HCT116 (cell line): ENCODE results near the gene PCP4. TPM values are rescaled to one million over a fixed set of nuclear protein-coding genes. Genes with fewer than 3 reads are reported as not detected.

Source experiments
- ATAC-seq: fragments of 200-7000 bp; cut with Tn5 transposase; 2 replicates; pipeline ENCODE4 v1.9.1; 2020; ENCODE audit warnings: mild to moderate bottlenecking, moderate library complexity
- BruUV-seq: library from RNA; stranded (reverse); fragments of 400-500 nt; replicated peaks from 2 replicates; lab custom pipeline; 2021; lab: Mats Ljungman, UMichigan
- CTCF ChIA-PET: fragments of 300-600 bp; sonication (Branson Sonifier 250); formaldehyde crosslinking; loops from one replicate; lab custom pipeline; 2021; ENCODE audit warnings: antibody characterized with exemption; lab: Charles Lee
- POLR2A ChIA-PET: fragments of 300-600, 350-600 bp; sonication (Branson Sonifier 250); formaldehyde crosslinking; loops from one replicate; lab custom pipeline; 2021; ENCODE audit warnings: antibody characterized with exemption; lab: Charles Lee
- RAD21 ChIA-PET, 2 experiments: fragments of 300-600 bp; sonication (Branson Sonifier 250); formaldehyde crosslinking; loops; one replicate each; lab custom pipeline; 2023; ENCODE audit warnings: low total read pairs in 2 of 2; ENCODE audit not compliant: uncharacterized antibody in 2 of 2, unreplicated experiment in 2 of 2, low non-redundant PET in 1 of 2; lab: Charles Lee
- DNase-seq: peaks from one replicate; pipeline ENCODE4 v3.0.0-alpha.2; 2010; ENCODE audit warnings: low read depth, low spot score
- H2AFZ ChIP-seq: fragments of 200-600 bp; shearing (Covaris generic), sonication (generic); 2 replicates; pipeline ENCODE4 v1.6.1; 2017; ENCODE audit warnings: low read depth, mixed run types, mixed read lengths, antibody characterized with exemption, low read length; ENCODE audit not compliant: poor library complexity, severe bottlenecking
- H3K27ac ChIP-seq: 2 replicates; pipeline ENCODE4 v1.5.1; 2012; ENCODE audit warnings: low read depth, low read length
- H3K27me3 ChIP-seq: fragments of 200-600 bp; sonication (generic); 2 replicates; pipeline ENCODE4 v1.6.1; 2016; ENCODE audit warnings: mixed run types, low read length, mixed read lengths; ENCODE audit not compliant: insufficient read depth
- H3K36me3 ChIP-seq, 2 experiments: fragments of 200-500 bp in 1 of 2; fragments of 200-600 bp in 1 of 2; sonication (Bioruptor generic) in 1 of 2; sonication (generic) in 1 of 2; 2 replicates each; pipeline versions ENCODE4 v1.5.1 to v1.6.1; 2014 to 2016; ENCODE audit warnings: low read length in 2 of 2, inconsistent platforms in 1 of 2, mixed read lengths in 1 of 2, mixed run types in 1 of 2; ENCODE audit not compliant: insufficient read depth in 2 of 2, control insufficient read depth in 1 of 2
- H3K4me1 ChIP-seq, 2 experiments: fragments of 200-600 bp in 1 of 2; sonication (generic) in 1 of 2; 2 replicates each; pipeline versions ENCODE4 v1.5.1 to v1.6.1; 2012 to 2017; ENCODE audit warnings: low read length in 2 of 2, inconsistent platforms in 1 of 2, mild to moderate bottlenecking in 1 of 2, mixed read lengths in 1 of 2, mixed run types in 1 of 2, moderate library complexity in 1 of 2; ENCODE audit not compliant: insufficient read depth in 2 of 2, control insufficient read depth in 1 of 2
- H3K4me2 ChIP-seq: fragments of 200-600 bp; sonication (generic); 2 replicates; pipeline ENCODE4 v1.6.1; 2017; ENCODE audit warnings: mixed run types, low read length, mixed read lengths
- H3K4me3 ChIP-seq, 2 experiments: fragments of 200-600 bp in 1 of 2; sonication (generic) in 1 of 2; replicated peaks in 1 of 2; 2 replicates each; pipeline ENCODE4 v1.5.1; 2011 to 2016; ENCODE audit warnings: low read length in 2 of 2, control low read depth in 1 of 2, low read depth in 1 of 2, mild to moderate bottlenecking in 1 of 2, mixed read lengths in 1 of 2, mixed run types in 1 of 2
- H3K79me2 ChIP-seq: fragments of 200-600 bp; sonication (generic); 2 replicates; pipeline ENCODE4 v1.6.1; 2017; ENCODE audit warnings: mild to moderate bottlenecking, mixed run types, low read length, moderate library complexity, mixed read lengths; ENCODE audit not compliant: insufficient read depth
- H3K9ac ChIP-seq: fragments of 200-600 bp; sonication (generic); 2 replicates; pipeline ENCODE4 v1.6.1; 2016; ENCODE audit warnings: low read length, mixed read lengths
- H3K9me2 ChIP-seq: fragments of 200-600 bp; sonication (generic), shearing (Covaris generic); 2 replicates; pipeline ENCODE4 v1.6.1; 2017; ENCODE audit warnings: mixed run types, mild to moderate bottlenecking, moderate library complexity; ENCODE audit not compliant: insufficient read depth
- H3K9me3 ChIP-seq, 2 experiments: fragments of 200-500 bp in 1 of 2; fragments of 200-600 bp in 1 of 2; sonication (Bioruptor generic) in 1 of 2; sonication (generic) in 1 of 2; 2 replicates each; pipeline ENCODE4 v1.6.1; 2014 to 2017; ENCODE audit warnings: low read length in 2 of 2, mixed read lengths in 2 of 2, inconsistent platforms in 1 of 2, low read depth in 1 of 2, mild to moderate bottlenecking in 1 of 2, mixed run types in 1 of 2, moderate library complexity in 1 of 2; ENCODE audit not compliant: control insufficient read depth in 1 of 2, insufficient read depth in 1 of 2
- H4K20me1 ChIP-seq: fragments of 200-600 bp; sonication (generic), shearing (Covaris generic); 2 replicates; pipeline ENCODE4 v1.6.1; 2017; ENCODE audit warnings: mixed run types, mild to moderate bottlenecking, moderate library complexity; ENCODE audit not compliant: insufficient read depth
- ATF3 ChIP-seq: IDR thresholded peaks from 2 replicates; pipeline ENCODE4 v1.6.1; 2012
- CEBPB ChIP-seq: IDR thresholded peaks from 2 replicates; pipeline ENCODE4 v1.6.1; 2012; ENCODE audit warnings: low read depth
- CTCF ChIP-seq, 3 experiments: fragments of 200-600 bp in 1 of 3; sonication (generic) in 1 of 3; IDR thresholded peaks in 2 of 3; conservative IDR thresholded peaks in 1 of 3; 2 replicates each; pipeline ENCODE4 v1.5.1; 2012 to 2017; ENCODE audit warnings: low read depth in 2 of 3, low read length in 2 of 3, antibody characterized with exemption in 1 of 3, borderline replicate concordance in 1 of 3, control low read depth in 1 of 3, mild to moderate bottlenecking in 1 of 3, mixed read lengths in 1 of 3, mixed run types in 1 of 3, moderate library complexity in 1 of 3; ENCODE audit not compliant: insufficient read depth in 1 of 3
- EGR1 ChIP-seq: IDR thresholded peaks from 2 replicates; pipeline ENCODE4 v1.6.1; 2012; ENCODE audit warnings: low read depth
- FOSL1 ChIP-seq: IDR thresholded peaks from 2 replicates; pipeline ENCODE4 v1.6.1; 2012; ENCODE audit warnings: low read depth
- JUND ChIP-seq: IDR thresholded peaks from 2 replicates; pipeline ENCODE4 v1.6.1; 2012
- POLR2A ChIP-seq: IDR thresholded peaks from 2 replicates; pipeline ENCODE4 v1.7.0; 2011; ENCODE audit warnings: borderline replicate concordance; ENCODE audit not compliant: insufficient read depth, insufficient read length; ENCODE audit errors: extremely low read depth
- RAD21 ChIP-seq: IDR thresholded peaks from 2 replicates; pipeline ENCODE4 v1.6.1; 2012; ENCODE audit warnings: low read depth, mild to moderate bottlenecking
- SIN3A ChIP-seq: IDR thresholded peaks from 2 replicates; pipeline ENCODE4 v1.6.1; 2012; ENCODE audit warnings: low read depth
- SP1 ChIP-seq: IDR thresholded peaks from 2 replicates; pipeline ENCODE4 v1.6.1; 2012; ENCODE audit warnings: low read depth
- SRF ChIP-seq: IDR thresholded peaks from 2 replicates; pipeline ENCODE4 v1.6.1; 2012; ENCODE audit warnings: low read depth
- TCF7L2 ChIP-seq: IDR thresholded peaks from 2 replicates; pipeline ENCODE4 v1.7.0; 2011; ENCODE audit warnings: borderline replicate concordance, inconsistent platforms; ENCODE audit not compliant: insufficient read depth, insufficient read length; ENCODE audit errors: extremely low read depth
- YY1 ChIP-seq: IDR thresholded peaks from 2 replicates; pipeline ENCODE4 v1.6.1; 2011; ENCODE audit warnings: low read length, low read depth, moderate library complexity, mild to moderate bottlenecking; ENCODE audit not compliant: insufficient replicate concordance; ENCODE audit errors: extremely low read depth
- ZBTB33 ChIP-seq: IDR thresholded peaks from 2 replicates; pipeline ENCODE4 v1.6.1; 2011; ENCODE audit warnings: mild to moderate bottlenecking, low read length, moderate library complexity; ENCODE audit not compliant: insufficient replicate concordance; ENCODE audit errors: extremely low read depth
- ZFX ChIP-seq: fragments of 450-650 bp; IDR thresholded peaks from 2 replicates; pipeline ENCODE4 v1.6.1; 2017
- ZNF274 ChIP-seq: fragments of 200-500 bp; sonication (Bioruptor generic); IDR thresholded peaks from 2 replicates; pipeline ENCODE4 v1.6.1; 2014; ENCODE audit warnings: mild to moderate bottlenecking, low read depth, low read length, inconsistent platforms
- intact Hi-C: fragments of 100-400 bp; cut with micrococcal nuclease; formaldehyde crosslinking; loops from 2 replicates; pipeline ENCODE4 v1.10.0; 2022
- total RNA-seq: library from RNA; stranded (reverse); gene quantifications from one replicate; pipeline ENCODE4 v1.2.1, GENCODE V29; 2021; ENCODE audit not compliant: unreplicated experiment

The PCP4 gene
- total RNA-seq, 1 experiment from 2014 or later: not detected

- H3K36me3 ChIP-seq: no peaks in the 10 kb centered on the region
- ATAC-seq (no peak), DNase-seq (no peak)
- H3K9ac ChIP-seq: no peak overlapping the region
- H3K27me3 ChIP-seq: no peaks in the 10 kb centered on the region
- H3K4me2 ChIP-seq: no peak overlapping the region
- TF ChIP-seq FOSL1 (no peak), EGR1 (no peak), TCF7L2 (no peak), SIN3A (no peak), JUND (no peak), CTCF (IDR thresholded peaks at IDR 0.05 in 2 of 3, conservative IDR thresholded peaks at IDR 0.05 in 1 of 3; ENCODE audit: borderline replicate concordance in 1 of 3, insufficient read depth in 1 of 3, low read depth in 2 of 3, low read length in 2 of 3) (no peak), YY1 (no peak), ZNF274 (no peak), ZBTB33 (no peak), RAD21 (no peak), POLR2A (no peak), ZFX (no peak), ATF3 (no peak), CEBPB (no peak), SRF (no peak), SP1 (no peak)
- no peaks in the 10 kb centered on the region for H3K79me2 ChIP-seq
- POLR2A ChIA-PET: no interaction called here
- intact Hi-C loops: no loop called here
- H3K4me3 ChIP-seq: no peak overlapping the region
- H3K27ac ChIP-seq: no peak overlapping the region
- BruUV-seq: no TSS peak
- RAD21 ChIA-PET: no interaction called here
- H2AFZ ChIP-seq: no peak overlapping the region
- H4K20me1 ChIP-seq: no peaks in the 10 kb centered on the region
- H3K9me3 ChIP-seq: peaks cover 0 to 30% of the 10 kb centered on the region in 2 experiments; a peak in 1 of 4 replicates
- H3K4me1 ChIP-seq: no peaks in the 10 kb centered on the region
- H3K9me2 ChIP-seq: no peaks in the 10 kb centered on the region
- CTCF ChIA-PET: no interaction called here
Measured at GRCh38 chr21:39947031-39947430, 79.8 kb downstream of the PCP4 start.
